HG03159 (cell line): Measurements from ENCODE around the gene MAN2A1.
"Not testable (repeated sequence)": the region's sequence is repeated elsewhere in the genome, so short reads cannot be mapped to it uniquely, and the experiment has no call there.

Experiments used
- ATAC-seq: cut with Tn5 transposase; IDR thresholded peaks from one replicate; pipeline ENCODE4 v1.9.1; 2021; ENCODE audit warnings: mild to moderate bottlenecking, moderate library complexity; ENCODE audit not compliant: unreplicated experiment

The MAN2A1 gene

GRCh38 chr5:109750463-109750862, 60.7 kb downstream of the MAN2A1 start:
- ATAC-seq = no peak

GRCh38 chr5:109753279-109753678, 63.6 kb downstream of the MAN2A1 start:
- no peak for ATAC-seq

GRCh38 chr5:109754319-109754718, 64.6 kb downstream of the MAN2A1 start:
- no peak for ATAC-seq

GRCh38 chr5:109755761-109756160, 66.0 kb downstream of the MAN2A1 start:
- ATAC-seq = no peak

GRCh38 chr5:109756543-109757185, 66.9 kb downstream of the MAN2A1 start:
- no peak for ATAC-seq

GRCh38 chr5:109757490-109757889, 67.8 kb downstream of the MAN2A1 start:
- no peak for ATAC-seq

GRCh38 chr5:109759306-109759705, 69.6 kb downstream of the MAN2A1 start:
- no peak for ATAC-seq

- not testable (repeated sequence) for ATAC-seq
These were observed 70.4 kb downstream of the MAN2A1 start for GRCh38 chr5:109760130-109760529.

GRCh38 chr5:109762821-109763220, 73.1 kb downstream of the MAN2A1 start:
- no peak for ATAC-seq

- no peak for ATAC-seq
These were observed 77.7 kb downstream of the MAN2A1 start for GRCh38 chr5:109767184-109767995.

- ATAC-seq = no peak
These were observed 78.3 kb downstream of the MAN2A1 start for GRCh38 chr5:109767997-109768396.

- no peak for ATAC-seq
These were observed 80.0 kb downstream of the MAN2A1 start for GRCh38 chr5:109769597-109770291.

- ATAC-seq = no peak
These were observed 85.4 kb downstream of the MAN2A1 start for GRCh38 chr5:109775130-109775529.

GRCh38 chr5:109779036-109779735, 89.5 kb downstream of the MAN2A1 start:
- ATAC-seq = no peak

GRCh38 chr5:109784687-109785086, 95.0 kb downstream of the MAN2A1 start:
- no peak for ATAC-seq

GRCh38 chr5:109786206-109786855, 96.6 kb downstream of the MAN2A1 start:
- no peak for ATAC-seq

GRCh38 chr5:109788596-109788995, 98.9 kb downstream of the MAN2A1 start:
- ATAC-seq = peak; percentile 99

- no peak for ATAC-seq
These were observed 102.9 kb downstream of the MAN2A1 start for GRCh38 chr5:109792613-109793012.

GRCh38 chr5:109803854-109804253, 114.1 kb downstream of the MAN2A1 start:
- ATAC-seq = no peak

- ATAC-seq = peak; percentile 71
These were observed 115.7 kb downstream of the MAN2A1 start for GRCh38 chr5:109805472-109805871.

- peak; percentile 52 for ATAC-seq
These were observed 116.2 kb downstream of the MAN2A1 start for GRCh38 chr5:109805883-109806282.
